ENCODE data around the gene HES5.

The HES5 gene

GRCh38 chr1:2530513-2531361, 674 bp upstream of the HES5 start:
- DNase-seq: no peak

GRCh38 chr1:2528966-2529783, 888 bp downstream of the HES5 start:
- no peak for DNase-seq

GRCh38 chr1:2528611-2528965, 1.5 kb downstream of the HES5 start:
- DNase-seq: no peak

- no peak for DNase-seq
These were observed 2.0 kb downstream of the HES5 start for GRCh38 chr1:2528016-2528415.

DNA sequence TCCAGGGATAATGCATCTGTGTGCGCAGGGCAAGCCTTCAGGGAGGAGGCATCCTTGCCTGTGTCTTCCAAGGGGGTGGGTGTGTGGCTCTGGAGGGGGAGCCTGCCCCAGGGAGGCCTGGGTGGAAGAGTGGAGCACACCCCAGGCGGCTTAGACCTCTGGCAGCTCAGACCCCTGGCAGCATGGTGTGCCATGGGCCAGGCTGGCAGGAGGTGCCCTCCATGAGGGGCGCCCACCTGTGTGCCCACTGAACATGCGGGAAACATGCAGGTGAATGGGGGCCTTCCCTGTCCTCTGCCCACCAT, 2.6 kb downstream of the HES5 start:
- no peak for DNase-seq

DNA sequence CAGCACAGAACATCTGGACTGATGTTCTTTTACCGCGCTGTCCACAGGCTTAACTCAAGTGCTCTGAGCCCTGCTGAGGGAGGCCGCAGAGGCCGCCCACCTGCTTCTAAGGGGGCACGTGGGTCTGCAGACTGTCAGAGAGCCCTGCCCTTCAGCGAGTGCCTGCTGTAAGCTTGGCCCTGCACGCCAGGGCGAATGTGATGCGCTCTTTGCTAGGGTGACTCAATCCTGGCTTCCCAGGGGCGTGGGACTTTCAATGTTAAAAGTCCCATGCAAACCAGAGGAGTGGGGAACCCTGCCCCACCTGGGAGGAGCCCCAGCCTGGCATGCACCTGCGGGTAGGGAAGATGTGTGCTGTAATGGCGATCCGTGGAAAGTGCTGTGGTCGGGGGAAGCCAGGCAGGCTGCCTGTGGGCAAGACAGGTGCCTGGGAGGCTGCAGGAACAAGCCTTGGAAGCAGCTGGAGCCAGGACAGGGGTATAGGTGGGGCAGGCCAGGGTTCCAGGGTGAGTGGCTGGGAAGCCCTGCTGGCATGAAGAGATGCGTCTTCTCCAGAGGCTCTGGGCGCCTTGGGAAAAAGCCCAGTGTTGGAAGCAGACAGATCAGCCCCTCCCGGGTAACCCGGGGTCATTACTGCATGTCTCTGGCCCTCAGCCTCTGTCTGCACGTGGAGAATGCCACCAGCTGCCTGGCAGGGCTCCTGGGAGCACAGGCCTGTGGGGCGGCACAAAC, 3.1 kb downstream of the HES5 start:
- DNase-seq: no peak

DNA sequence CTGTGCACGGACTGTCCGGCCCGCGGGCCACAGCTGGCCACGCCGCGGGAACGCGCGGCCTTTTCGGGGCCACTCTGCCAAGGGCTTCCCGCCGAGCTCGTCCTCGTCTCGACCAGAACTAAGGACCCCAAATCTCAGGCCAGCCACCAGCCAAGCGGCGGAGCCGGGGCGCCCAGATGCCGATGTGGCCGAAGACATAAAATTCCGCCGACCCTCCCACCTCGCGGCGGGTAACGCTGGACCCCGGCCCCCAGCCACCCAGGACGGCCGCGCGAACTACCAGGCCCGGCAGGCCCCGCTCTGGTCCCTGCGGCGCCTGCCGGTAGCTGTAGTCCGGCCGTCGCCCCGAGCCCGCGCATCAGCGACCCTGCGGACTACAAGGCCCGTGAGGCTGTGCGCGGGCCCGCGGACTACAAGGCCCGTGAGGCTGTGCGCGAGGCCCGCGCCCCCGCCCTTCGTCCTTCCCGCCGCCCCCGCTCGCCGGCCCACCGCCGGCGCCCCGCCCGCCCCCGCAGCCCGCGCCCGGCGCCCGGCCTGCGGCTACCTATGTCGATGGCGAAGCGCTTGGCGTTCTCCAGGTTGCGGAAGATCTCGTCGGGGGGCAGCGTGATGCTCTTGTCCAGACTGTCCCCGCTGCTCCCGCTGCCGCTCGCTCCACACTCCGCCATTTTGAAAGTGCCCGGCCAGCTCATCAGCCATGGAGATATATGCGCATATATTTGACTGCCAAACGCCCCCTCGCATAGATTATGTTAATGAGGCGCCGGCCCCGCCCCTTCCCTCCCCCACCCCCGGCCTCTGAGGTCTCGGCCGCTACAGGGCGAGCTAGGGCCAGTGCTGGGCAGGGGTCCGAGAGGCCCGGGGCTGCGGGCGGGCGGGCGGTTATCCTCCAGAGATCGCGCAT, 3.9 kb downstream of the HES5 start, which contains the start of gene PANK4:
Gene PANK4 (minus strand): TSS at position 677 of the 904 bp plus-strand sequence. CDS start 9 bp downstream, at position 668.
- DNase-seq: peak; percentile 42

GRCh38 chr1:2525572-2525919, 4.5 kb downstream of the HES5 start:
- DNase-seq: no peak

DNA sequence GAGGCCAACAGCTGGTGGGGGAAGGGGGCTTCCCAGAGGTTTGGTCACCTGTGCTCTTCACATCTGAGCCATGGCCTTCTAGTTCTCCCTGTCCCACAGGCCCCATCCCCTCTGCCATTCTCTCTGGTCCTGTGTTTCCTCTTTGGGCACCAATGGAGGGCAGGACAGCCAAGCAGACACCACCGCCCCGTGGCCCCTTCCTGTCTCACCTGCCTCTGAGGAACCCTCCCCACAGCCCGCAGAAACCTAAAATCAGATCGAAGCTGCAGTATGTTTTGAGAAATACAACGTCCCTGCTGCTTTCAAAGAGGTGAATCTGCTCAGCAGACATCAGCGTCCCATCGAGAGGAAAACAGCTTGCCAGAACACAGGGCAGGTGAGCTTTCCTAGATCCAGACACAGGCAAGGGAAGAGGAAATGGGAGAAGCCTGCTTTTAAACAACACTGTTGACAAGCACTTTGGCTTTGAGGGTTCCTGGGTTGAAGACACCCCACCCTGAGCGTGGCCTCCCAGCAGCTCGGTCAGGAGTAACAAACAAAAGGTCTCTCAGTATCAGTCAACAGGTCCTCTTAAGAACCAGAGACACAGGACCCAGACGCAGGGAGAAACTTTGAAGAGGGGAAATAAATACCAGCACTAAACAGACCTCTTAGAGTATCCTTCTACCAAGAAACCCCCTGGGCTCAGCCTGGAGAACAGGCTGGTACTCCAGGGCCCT, 6.0 kb downstream of the HES5 start:
- no peak for DNase-seq

DNA sequence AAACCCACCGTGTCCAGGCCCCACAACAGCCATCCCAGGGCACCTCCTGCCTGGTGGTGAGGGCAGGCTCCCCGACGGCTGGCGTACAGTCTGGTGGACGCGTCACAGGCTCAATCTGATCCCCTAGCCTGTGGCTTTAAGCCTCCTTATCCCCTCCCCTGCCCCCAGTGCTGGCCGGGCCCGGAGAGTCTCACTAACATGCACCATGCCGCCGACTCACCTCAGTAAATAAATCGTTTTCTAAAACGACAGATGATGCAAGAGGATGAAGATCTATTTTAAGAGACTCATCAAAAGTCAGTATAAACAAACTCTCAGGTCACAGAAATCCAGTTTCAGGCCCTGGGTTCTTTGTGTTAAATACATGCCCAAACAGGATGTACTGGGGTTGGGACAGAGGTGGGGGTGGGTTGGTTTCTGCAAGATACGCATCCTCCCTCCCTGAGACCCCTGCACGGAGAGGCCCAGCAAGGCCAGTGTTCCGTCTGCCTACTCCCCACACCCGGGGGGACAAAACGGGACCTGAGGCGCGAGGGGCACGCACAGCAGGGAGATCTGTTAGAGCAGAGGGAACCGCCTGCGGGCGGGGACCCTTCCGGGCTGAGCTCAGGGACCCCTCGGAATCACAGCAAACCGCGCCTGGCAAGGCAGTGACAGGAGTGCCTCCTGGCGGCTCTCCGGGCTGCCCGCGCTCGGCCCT, 6.7 kb downstream of the HES5 start:
- no peak for DNase-seq

DNA sequence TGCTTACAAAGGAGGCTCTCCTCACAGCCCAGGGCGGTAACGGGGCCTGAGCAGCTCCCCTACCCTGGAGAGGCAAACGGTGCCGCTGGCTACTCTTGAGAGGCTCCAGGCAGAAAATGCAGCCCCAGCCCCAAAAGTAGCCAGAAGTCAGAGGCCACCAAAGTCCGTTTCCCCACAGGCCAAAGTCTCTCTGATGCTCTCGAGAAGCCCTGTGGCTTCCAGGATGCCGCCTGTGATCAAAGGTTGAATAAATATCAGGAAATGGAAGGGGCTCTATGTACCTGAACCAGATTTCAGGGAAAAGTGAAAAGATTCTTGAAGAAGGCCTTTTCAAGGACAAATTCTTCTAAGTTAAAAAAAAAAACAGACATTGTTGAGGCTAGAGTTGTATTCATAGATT, 7.8 kb downstream of the HES5 start:
- DNase-seq: no peak

- DNase-seq: no peak
These were observed 9.3 kb downstream of the HES5 start for GRCh38 chr1:2520806-2521205.

DNA sequence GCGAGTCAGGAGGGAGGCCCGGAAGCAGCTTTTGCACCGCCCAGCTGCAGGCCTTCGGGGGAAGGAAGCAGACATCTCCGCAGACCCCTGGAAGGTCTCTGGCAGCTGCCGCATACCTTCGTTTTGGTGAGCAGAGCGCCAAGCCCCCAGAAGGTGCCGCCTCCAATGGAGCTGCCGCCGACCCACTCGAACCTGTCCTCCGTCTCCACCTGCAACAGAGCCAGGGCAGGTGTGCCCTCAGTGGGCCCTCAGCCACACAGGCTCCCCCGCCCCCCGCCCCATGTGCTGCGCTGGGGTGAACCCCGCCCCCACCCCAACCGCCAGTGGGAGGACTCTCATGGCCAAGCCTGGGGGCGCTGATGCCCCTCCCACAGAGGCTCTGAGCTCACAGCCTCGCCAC, 9.9 kb downstream of the HES5 start:
- no peak for DNase-seq

GRCh38 chr1:2519729-2520128, 10.3 kb downstream of the HES5 start:
- no peak for DNase-seq

GRCh38 chr1:2519029-2519685, 10.9 kb downstream of the HES5 start:
- no peak for DNase-seq

DNA sequence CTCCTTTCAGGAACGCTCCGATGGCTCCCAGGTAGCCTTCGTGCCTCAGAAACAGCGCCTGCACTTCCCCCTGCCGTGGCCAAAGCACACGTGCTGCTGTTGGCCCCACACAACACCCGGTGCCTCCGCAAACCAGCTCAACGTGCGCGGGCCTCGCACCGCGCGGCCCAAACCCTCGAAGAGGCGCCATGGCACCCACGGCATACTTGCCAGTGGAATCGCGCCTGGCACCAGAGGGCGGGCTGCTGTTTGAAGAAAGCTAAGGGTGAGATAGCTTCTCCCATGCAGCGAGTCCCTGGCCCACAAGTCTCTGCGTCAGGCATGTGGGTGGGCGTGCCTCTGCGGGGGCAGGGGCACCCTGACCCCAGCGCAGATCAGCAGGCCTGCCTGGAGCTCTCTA, 11.5 kb downstream of the HES5 start:
- no peak for DNase-seq

DNA sequence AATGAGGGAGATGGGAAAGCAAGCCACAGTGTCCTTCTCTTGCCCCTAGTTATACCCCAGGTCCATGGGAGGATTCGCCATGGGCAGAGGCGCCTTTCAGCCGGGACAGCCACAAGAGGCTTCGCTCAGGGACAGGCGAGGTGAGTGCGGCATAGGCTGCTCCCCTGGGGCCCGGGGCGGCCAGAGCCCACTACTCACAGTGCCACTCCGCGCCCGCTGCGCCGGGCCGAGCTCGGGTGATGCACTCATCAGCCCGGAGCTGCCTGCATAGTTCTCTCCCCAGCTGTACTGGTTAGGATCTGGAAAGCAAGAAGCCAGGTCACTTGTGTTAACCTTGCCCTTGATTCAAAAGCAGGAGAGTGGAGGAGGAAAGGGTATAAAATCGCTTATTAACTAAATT, 12.1 kb downstream of the HES5 start:
- no peak for DNase-seq

DNA sequence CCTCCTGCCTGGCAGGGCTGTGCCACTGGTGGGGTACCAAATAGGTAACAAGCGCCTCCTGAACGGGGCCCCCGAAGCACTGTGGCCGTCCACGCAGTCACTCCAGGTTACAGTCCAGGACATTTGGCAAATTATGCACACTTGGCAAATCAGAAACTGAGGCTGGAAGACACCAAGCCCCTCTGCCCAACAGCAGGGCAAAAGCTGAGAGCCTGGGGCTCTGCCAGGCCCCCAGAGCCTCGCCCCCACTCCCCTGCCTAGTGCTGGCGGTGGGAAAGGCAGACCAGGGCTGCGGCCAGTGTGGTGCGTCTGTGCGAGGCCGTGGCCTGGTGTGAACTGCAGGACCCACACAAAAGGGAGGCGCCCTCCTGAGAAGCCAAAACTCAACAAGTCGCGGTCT, 13.1 kb downstream of the HES5 start:
- DNase-seq: no peak

- no peak for DNase-seq
These were observed 13.9 kb downstream of the HES5 start for GRCh38 chr1:2516124-2516523.

- DNase-seq: no peak
These were observed 14.3 kb downstream of the HES5 start for GRCh38 chr1:2515763-2516080.

Measured in SIG-M5 (cell line).